A549 treated with AZD2906 at 1 μM for 4 hours (cell line): Measurements from ENCODE around the gene KCTD6. TPM values are rescaled to one million over a fixed set of nuclear protein-coding genes. Genes with fewer than 3 reads are reported as not detected.

Experiments
- total RNA-seq: library from RNA; stranded (reverse); fragments of 200-300 nt; extraction: Qiagen RNA extraction; gene quantifications from 5 replicates; pipeline ENCODE4 v1.2.3, GENCODE V29; 2022

Gene KCTD6
- total RNA-seq = 5.3 to 7.6 TPM (median 6.8 TPM) in 5 replicates

GRCh38 chr3:58491506-58492402, at the start of gene KCTD6:
TSS of gene KCTD6 (plus strand) at chr3:58492096. CDS start at chr3:58498756, 6,660 bp downstream.

GRCh38 chr3:58536501-58537411, 44.9 kb downstream of the KCTD6 start, which contains the start of gene ACOX2:
TSS of gene ACOX2 (minus strand) at chr3:58537190. CDS start at chr3:58535106, 2,084 bp downstream.

Other genes starting within 250 kb of the KCTD6 start
- 8.3 to 13.2 TPM (median 9.5 TPM) in 5 replicates for gene RPP14, start 185.9 kb upstream of the KCTD6 start, total RNA-seq
- 6.0 to 8.0 TPM (median 7.1 TPM) in 5 replicates for gene HTD2, start 185.6 kb upstream of the KCTD6 start, total RNA-seq
- gene PXK, start 159.2 kb upstream of the KCTD6 start, total RNA-seq = 5.0 to 5.5 TPM (median 5.3 TPM) in 5 replicates
- 53.3 to 67.2 TPM (median 57.7 TPM) in 5 replicates for gene PDHB, start 58.3 kb upstream of the KCTD6 start, total RNA-seq
- gene ACOX2, start 45.1 kb downstream of the KCTD6 start, total RNA-seq = 5.7 to 8.9 TPM (median 7.8 TPM) in 5 replicates
- 0.26 to 0.51 TPM (median 0.41 TPM) in 5 replicates for gene FAM107A, start 85.3 kb downstream of the KCTD6 start, total RNA-seq
- gene FAM3D, start 174.7 kb downstream of the KCTD6 start, total RNA-seq = not detected in 5 replicates